GM13976 (cell line): Measurements from ENCODE around the gene MPEG1.
A peak's percentile ranks its signal among the peaks of the same experiment; 100 is the strongest.

Experiments
- DNase-seq: peaks from one replicate; pipeline ENCODE4 v3.0.0; 2012; ENCODE audit warnings: low spot score
- CTCF ChIP-seq: IDR thresholded peaks from 2 replicates; pipeline ENCODE4 v1.5.1; 2012; ENCODE audit warnings: borderline replicate concordance, mild to moderate bottlenecking; ENCODE audit not compliant: insufficient read depth; ENCODE audit errors: extremely low read depth, missing control alignments, control extremely low read depth
- in situ Hi-C: fragments of 300-500 bp; cut with MboI; formaldehyde crosslinking; loops from one replicate; pipeline ENCODE4 v1.12.0; 2022; ENCODE audit warnings: low sequenced_read_pairs, mixed read lengths, inconsistent platforms; ENCODE audit not compliant: unreplicated experiment

Gene MPEG1

DNA sequence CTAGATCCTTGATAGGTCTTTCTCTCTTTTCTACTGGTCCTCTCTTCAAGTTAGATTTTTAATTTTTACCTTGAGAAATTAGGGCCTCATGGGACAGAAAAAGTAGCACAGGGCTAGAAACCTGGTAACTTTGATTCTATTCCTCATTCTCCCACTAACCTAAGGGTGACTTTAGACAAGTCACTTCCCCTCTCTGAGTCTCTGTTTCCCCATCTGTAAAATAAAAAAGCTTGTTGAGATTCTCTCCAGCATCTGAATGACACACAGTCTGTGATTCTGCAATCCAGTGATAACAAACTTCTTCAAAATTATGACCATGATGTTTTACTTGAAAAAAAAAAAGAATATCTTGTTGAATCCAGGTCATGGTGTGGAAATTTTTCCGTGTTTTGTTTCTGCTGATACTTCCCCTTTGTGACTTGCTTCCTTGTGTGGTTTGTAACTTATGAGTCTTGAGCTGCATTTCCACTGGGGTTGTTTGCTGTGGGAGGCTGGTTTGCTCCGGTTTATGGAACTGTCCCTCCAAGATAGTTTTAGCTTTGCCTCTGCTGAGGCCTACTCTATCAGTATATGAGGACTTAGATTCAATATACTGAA, 9.8 kb upstream of the MPEG1 start:
- in situ Hi-C loops, result no loop called here
- no peak for DNase-seq
- no peak for TF ChIP-seq CTCF

- TF ChIP-seq CTCF, result no peak
- in situ Hi-C loops, result no loop called here
- DNase-seq, result no peak
Measured at GRCh38 chr11:59221441-59221840, 8.7 kb upstream of the MPEG1 start.

DNA sequence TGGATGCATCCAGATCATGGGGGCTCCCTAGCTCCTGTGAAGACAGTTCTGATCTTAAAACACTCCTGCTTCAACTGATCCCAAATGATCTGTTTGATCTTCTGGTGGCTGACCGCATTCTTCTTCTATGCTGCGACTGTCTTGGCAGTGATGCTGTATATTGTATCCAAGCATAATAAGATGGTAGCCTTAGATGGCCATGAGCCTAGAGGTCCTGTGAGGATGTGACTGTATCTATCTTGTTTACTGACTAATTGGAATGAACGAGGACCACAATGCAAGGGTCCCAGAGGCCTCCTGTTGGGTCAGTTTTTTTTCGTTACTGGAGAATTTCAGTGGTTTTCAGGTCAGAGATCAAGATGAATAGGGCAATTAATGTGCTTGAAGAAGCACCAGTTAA, 7.1 kb upstream of the MPEG1 start:
- no peak for TF ChIP-seq CTCF
- DNase-seq, result no peak
- in situ Hi-C loops, result no loop called here

DNA sequence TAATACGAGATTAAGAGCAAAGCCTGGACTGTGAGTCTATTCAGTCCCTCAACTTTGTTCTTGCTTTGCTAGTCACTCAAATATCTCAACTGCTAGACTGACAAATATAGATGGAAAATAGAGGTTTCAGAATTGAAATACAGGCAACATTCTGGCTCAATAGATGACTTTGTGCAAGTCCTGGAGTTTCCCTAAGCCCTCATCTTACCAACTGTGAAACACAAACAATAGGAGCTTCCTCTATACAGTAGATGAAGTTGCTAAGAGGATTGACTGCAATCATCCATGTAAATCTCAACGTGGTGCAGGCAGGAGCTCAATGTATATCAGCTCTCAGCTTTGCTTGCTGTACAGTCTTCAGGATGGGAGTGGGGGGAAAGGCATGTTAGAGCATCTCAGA, 6.2 kb upstream of the MPEG1 start:
- in situ Hi-C loops, result no loop called here
- no peak for DNase-seq
- TF ChIP-seq CTCF, result no peak

- TF ChIP-seq CTCF, result no peak
- no peak for DNase-seq
- in situ Hi-C loops, result no loop called here
Measured at GRCh38 chr11:59218319-59218718, 5.6 kb upstream of the MPEG1 start.

- DNase-seq, result peak; percentile 50
- in situ Hi-C loops, result no loop called here
- no peak for TF ChIP-seq CTCF
Measured at GRCh38 chr11:59216641-59217564, 4.2 kb upstream of the MPEG1 start.
